ENCODE results near the gene FASLG.

The FASLG gene

DNA sequence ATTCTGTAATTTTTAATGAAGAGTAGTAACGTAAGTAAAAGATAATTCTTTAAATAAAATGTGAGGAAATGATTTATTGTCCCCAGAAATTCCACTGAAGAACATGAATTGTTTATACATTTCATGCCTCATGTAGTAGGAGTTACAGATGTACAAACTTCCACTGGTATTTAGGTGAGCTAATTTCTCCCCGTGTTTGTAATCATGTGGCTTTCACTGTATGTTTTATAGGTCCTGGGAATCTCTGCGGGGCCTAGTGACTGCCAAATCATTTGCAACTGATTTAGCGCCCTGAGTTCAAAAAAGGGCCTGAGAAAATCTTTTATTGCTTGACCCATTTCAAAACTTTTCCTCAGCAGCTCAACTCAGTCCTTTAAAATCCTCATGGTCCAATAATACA is 30.5 kb upstream of the FASLG start:
- Histone ChIP-seq H3K27ac (no peak overlapping the region), H3K27me3 (no peaks in the 10 kb centered on the region), H3K36me3 (no peaks in the 10 kb centered on the region), H3K4me2 (peak overlapping the region; percentile 57), H3K4me1 (peaks cover 23% of the 10 kb centered on the region), H4K20me1 (no peaks in the 10 kb centered on the region), H3K9ac (no peak overlapping the region), H3K9me3 (peaks cover 9% of the 10 kb centered on the region), H3K4me3 (no peak overlapping the region)
- no peak for TF ChIP-seq Cebpa-rat (IDR thresholded peaks at IDR 0.05)

DNA sequence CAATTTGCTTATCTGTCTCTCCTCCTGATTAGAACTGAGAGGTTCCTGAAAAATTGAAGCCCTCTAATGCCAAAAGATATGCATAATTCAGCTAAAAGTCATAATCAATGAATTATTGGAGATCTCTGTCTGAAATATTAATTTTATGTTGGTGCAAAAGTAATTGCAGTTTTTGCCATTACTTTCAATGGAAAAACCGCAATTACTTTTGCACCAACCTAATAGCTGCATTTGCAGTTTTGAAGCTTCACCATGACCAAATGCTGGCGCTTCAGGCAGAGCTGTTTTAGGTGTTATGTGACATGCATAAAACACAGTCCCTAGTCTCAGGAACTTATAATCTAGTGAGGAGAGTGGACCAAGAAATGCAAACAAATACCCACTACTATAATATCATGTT is 29.7 kb upstream of the FASLG start:
- Histone ChIP-seq H3K4me2 (no peak overlapping the region), H3K36me3 (no peaks in the 10 kb centered on the region), H3K9me3 (peaks cover 9% of the 10 kb centered on the region), H3K27ac (no peak overlapping the region), H3K27me3 (no peaks in the 10 kb centered on the region), H3K9ac (no peak overlapping the region), H3K4me3 (no peak overlapping the region), H4K20me1 (no peaks in the 10 kb centered on the region), H3K4me1 (peaks cover 23% of the 10 kb centered on the region)
- TF ChIP-seq Cebpa-rat (IDR thresholded peaks at IDR 0.05) = no peak

DNA sequence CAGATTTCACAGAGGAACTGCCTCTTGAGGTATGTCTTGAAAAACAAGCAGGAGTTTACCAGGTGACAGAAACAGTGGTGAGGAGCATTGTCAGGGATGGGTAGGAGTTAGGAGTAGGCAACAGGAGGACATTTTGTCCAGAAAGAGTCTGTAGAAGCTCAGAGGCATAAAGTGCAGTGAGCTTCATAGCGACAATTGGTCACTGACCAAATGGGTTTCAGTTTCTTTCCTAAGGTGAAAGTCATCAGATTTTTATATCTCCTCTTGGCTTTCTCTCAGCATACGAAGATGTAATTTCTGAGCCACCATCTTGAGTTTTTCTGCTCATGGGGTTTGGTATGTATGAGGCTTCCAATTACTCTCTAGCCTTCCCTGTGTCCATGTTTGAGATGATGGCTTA is 29.3 kb upstream of the FASLG start:
- Histone ChIP-seq H3K4me3 (no peak overlapping the region), H3K27ac (no peak overlapping the region), H3K36me3 (no peaks in the 10 kb centered on the region), H3K9ac (no peak overlapping the region), H3K9me3 (peaks cover 9% of the 10 kb centered on the region), H3K4me1 (peaks cover 23% of the 10 kb centered on the region), H4K20me1 (no peaks in the 10 kb centered on the region), H3K27me3 (no peaks in the 10 kb centered on the region), H3K4me2 (no peak overlapping the region)
- no peak for TF ChIP-seq Cebpa-rat (IDR thresholded peaks at IDR 0.05)

DNA sequence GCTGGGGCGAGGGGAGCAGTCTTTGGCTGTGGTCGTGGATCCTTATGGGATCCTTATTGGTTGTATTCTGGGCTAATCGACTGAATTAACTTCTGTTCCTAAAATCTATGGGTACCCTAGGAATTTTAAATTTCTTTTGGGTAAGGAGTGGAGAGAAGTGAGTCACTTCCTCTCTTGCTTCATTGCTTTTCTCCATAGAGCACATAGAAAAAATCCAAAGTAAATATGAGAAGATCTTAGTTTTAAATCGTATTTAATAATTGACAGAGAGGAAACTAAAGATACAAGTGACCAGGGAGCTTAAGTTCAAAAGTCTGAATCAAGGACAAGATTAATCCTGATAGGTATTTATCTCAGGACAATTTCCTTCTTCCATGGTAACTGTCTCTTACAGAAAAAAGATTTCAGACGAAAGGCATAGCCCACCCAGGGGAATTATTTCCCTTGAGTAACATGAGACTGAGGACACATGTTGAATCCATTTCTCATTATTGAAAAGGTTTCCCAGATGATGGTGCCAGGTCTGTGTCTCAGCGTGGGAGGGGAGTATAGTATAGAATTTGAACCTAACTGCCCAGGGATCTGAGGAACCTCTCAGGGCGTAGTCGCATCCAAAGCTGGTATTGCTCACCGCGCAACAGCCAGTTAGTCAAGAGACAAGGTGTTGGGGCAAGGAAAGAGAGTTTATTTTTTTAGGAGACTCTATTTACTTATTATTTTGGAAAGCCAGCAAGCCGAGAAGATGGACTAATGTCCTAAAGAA is 28.7 kb upstream of the FASLG start:
- H3K4me2 ChIP-seq = no peak overlapping the region
- H3K36me3 ChIP-seq = no peaks in the 10 kb centered on the region
- TF ChIP-seq Cebpa-rat (IDR thresholded peaks at IDR 0.05) = no peak
- H3K4me1 ChIP-seq = peaks cover 23% of the 10 kb centered on the region
- no peak overlapping the region for H3K27ac ChIP-seq
- no peaks in the 10 kb centered on the region for H3K27me3 ChIP-seq
- H3K4me3 ChIP-seq = no peak overlapping the region
- no peaks in the 10 kb centered on the region for H4K20me1 ChIP-seq
- H3K9ac ChIP-seq = no peak overlapping the region
- H3K9me3 ChIP-seq = peaks cover 9% of the 10 kb centered on the region

DNA sequence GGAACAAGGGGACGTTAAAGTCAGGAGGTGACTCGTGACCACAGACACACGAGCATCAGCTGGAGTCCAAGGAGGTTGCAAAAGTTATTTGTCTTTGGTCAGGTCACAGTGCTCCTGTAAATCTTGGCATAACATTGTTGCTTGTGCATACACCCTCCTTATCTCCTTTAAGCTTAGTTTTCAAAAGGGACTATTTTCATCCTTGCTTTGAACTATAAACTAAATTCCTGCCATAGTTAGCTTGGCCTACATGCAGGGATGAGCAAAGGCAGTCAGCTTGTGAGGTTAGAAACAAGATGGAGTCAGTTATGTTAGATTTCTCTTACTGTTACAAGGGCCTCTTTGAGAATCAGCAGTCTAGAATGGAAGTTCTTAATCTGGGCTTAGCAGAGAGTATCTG is 28.0 kb upstream of the FASLG start:
- Histone ChIP-seq H3K27ac (no peak overlapping the region), H3K4me3 (no peak overlapping the region), H3K4me1 (peaks cover 23% of the 10 kb centered on the region), H3K4me2 (no peak overlapping the region), H3K9me3 (peaks cover 9% of the 10 kb centered on the region), H3K36me3 (no peaks in the 10 kb centered on the region), H3K27me3 (no peaks in the 10 kb centered on the region), H3K9ac (no peak overlapping the region), H4K20me1 (no peaks in the 10 kb centered on the region)
- no peak for TF ChIP-seq Cebpa-rat (IDR thresholded peaks at IDR 0.05)

DNA sequence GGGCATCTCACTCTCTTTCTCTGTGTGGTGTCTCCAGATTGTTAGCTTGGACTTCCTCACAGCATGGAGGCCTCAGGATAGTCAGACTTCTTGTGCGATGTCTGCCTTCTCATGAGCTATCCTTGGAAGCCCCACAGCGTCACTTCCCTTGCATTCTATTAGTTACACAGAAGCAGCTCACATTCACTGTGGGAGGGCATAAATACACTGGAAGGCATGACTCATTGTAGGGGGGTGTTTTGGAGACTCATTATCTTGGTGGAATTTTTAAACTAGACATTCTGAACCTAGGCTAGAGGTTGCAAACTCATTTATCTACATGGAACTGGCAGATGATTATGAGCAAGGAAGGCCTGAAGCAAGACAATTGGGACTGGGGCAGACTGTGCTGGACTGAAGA is 21.4 kb upstream of the FASLG start:
- Histone ChIP-seq H3K4me3 (no peak overlapping the region), H3K27ac (no peak overlapping the region), H3K4me1 (0 out of 2 replicates have a peak, but pooled peaks cover under 1% of the 10 kb centered on the region), H3K9me3 (no peaks in the 10 kb centered on the region), H3K4me2 (no peak overlapping the region), H3K36me3 (no peaks in the 10 kb centered on the region), H4K20me1 (no peaks in the 10 kb centered on the region), H3K9ac (no peak overlapping the region), H3K27me3 (no peaks in the 10 kb centered on the region)
- no peak for TF ChIP-seq Cebpa-rat (IDR thresholded peaks at IDR 0.05)

DNA sequence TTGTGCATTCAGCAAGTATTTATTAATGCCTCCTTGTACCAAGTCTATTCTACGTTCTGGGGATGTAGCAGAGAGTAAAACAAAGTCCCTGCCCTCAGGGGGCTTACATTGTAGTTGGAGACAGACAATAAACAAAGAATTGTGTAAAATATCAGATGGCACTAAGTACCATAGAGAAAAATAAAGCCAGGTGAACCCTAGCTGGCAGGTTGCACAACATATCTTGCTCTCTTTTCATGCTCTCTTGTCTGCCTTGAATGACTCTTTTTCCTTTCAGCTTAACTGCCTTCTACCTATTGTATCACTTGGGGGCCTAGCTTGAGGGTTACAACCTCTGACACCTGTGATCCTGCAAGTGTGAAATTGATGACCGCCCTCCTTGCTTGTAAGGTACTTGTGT is 20.7 kb upstream of the FASLG start:
- no peak overlapping the region for H3K27ac ChIP-seq

DNA sequence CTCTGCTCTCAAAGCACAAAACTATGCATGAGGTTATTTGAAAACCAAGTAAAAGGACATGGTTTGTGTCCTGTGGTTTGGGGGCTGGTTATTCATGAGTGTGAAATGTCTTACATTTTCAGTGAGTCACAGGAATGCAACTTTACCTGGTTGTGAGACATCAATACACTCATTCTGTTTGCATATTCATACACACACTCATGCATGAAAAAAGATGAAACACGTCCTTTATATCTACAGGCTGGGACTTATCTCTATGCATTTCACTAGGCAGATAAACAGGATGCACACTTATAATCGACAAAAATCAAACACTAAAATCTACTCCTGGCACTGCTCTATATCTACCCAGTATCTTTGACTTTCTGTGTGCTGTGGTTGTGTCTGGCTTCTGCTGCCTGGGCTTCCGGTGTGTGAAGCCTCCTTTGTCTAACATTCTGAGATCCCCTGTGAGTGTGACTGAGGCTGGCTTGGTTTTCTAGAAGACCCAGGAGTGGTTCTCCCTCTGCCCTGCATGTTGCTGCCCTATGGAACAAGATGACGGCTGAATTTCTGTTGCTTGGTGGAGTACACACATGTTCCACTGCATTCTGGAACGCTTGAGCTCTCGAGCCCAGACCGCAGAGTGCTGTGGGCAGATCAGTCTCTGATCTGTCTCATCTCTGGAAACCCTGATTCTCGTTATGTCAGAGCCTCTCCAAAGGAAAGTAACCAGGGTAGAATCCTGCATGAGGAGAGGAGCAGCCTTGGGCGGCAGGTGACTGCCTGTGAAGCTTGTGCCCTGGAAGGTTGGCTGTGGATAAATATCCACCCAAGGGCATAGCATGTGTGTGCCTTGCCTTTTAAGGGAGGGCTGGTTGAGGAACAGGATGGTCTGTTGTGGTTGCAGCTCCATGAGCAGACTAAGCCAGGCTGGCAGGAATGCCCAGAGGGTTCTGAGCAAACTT is 19.7 kb upstream of the FASLG start:
- Histone ChIP-seq H3K4me1 (peaks cover 17% of the 10 kb centered on the region), H3K9ac (no peak overlapping the region), H3K4me2 (no peak overlapping the region), H3K27me3 (no peaks in the 10 kb centered on the region), H3K27ac (no peak overlapping the region), H4K20me1 (no peaks in the 10 kb centered on the region), H3K4me3 (no peak overlapping the region), H3K36me3 (no peaks in the 10 kb centered on the region), H3K9me3 (no peaks in the 10 kb centered on the region)
- no peak for TF ChIP-seq Cebpa-rat (IDR thresholded peaks at IDR 0.05)

More for the DNA sequence above, 20.7 kb upstream of the FASLG start:
- no peaks in the 10 kb centered on the region for H4K20me1 ChIP-seq
- no peak overlapping the region for H3K4me3 ChIP-seq
- H3K36me3 ChIP-seq = no peaks in the 10 kb centered on the region
- peaks cover 8% of the 10 kb centered on the region for H3K4me1 ChIP-seq
- TF ChIP-seq Cebpa-rat (IDR thresholded peaks at IDR 0.05) = no peak
- H3K27me3 ChIP-seq = no peaks in the 10 kb centered on the region
- no peaks in the 10 kb centered on the region for H3K9me3 ChIP-seq
- H3K4me2 ChIP-seq = no peak overlapping the region
- H3K9ac ChIP-seq = no peak overlapping the region

DNA sequence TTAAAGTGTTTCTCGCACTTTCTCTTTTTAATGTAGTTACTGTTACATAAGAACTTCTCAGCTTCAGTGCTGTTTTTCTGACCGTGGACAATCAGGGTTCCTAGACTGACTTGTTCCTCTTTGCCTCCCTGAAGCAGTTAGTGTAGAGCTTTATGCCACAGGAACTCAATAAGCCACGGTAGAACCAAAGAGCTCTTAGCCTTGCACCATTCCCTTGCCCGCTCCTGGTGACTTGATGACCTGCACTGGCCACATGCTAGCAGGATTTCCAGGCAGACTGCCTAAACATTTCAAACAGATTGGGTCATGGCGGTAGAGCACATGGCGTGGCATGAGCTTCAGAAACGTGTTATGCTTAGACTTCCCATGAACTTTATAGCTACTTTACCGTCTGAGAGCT is 18.8 kb upstream of the FASLG start:
- TF ChIP-seq Cebpa-rat (IDR thresholded peaks at IDR 0.05) = no peak
- H3K4me2 ChIP-seq = no peak overlapping the region
- H3K4me3 ChIP-seq = no peak overlapping the region
- H3K36me3 ChIP-seq = no peaks in the 10 kb centered on the region
- H3K27me3 ChIP-seq = no peaks in the 10 kb centered on the region
- H4K20me1 ChIP-seq = no peaks in the 10 kb centered on the region
- no peaks in the 10 kb centered on the region for H3K9me3 ChIP-seq
- no peak overlapping the region for H3K9ac ChIP-seq
- H3K4me1 ChIP-seq = peaks cover 18% of the 10 kb centered on the region
- H3K27ac ChIP-seq = no peak overlapping the region

DNA sequence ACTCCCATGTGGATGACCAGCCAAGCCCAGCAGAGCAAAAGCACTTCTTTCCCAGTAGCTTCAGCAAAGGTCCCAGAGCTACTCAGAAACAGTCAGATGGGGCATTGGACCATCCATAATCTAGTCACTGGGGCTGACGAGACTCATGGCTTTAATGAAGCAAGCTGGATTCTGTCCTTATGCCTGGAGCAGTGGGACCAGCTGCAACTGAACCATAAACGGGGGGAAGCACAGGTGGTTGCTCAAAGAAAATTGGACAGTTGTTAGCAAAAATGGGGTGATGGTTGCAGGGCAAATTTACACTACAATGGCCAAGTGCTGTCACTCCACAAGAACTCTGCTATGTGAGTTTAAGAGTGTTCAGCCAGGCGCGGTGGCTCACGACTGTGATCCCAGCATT is 17.4 kb upstream of the FASLG start:
- H3K4me1 ChIP-seq = peaks cover 18% of the 10 kb centered on the region
- no peak overlapping the region for H3K9ac ChIP-seq
- H3K4me2 ChIP-seq = no peak overlapping the region
- H3K4me3 ChIP-seq = no peak overlapping the region
- no peaks in the 10 kb centered on the region for H3K9me3 ChIP-seq
- H4K20me1 ChIP-seq = no peaks in the 10 kb centered on the region
- H3K27ac ChIP-seq = no peak overlapping the region
- H3K36me3 ChIP-seq = no peaks in the 10 kb centered on the region
- TF ChIP-seq Cebpa-rat (IDR thresholded peaks at IDR 0.05) = no peak
- no peaks in the 10 kb centered on the region for H3K27me3 ChIP-seq
